Esophagus squamous epithelium (tissue), 4 donors: ENCODE data around the gene PHIP.

Experiments
- POLR2A ChIP-seq, 4 donors: fragments of 450-650 bp; IDR thresholded peaks; one replicate each; pipeline ENCODE4 v1.6.1; 2017; ENCODE audit warnings: antibody characterized with exemption in 4 of 4, mild to moderate bottlenecking in 4 of 4, moderate library complexity in 3 of 4
- TF ChIP-seq, protein P1 (sequence below), 6 experiments: fragments of 450-650 bp in 4 of 6; fragments of 200-600 bp in 2 of 6; sonication (generic) in 2 of 6; IDR thresholded peaks; one replicate each; pipeline ENCODE4 v1.5.1; 2016 to 2019; ENCODE audit warnings: antibody characterized with exemption in 6 of 6, mild to moderate bottlenecking in 4 of 6, moderate library complexity in 4 of 6

DNA sequence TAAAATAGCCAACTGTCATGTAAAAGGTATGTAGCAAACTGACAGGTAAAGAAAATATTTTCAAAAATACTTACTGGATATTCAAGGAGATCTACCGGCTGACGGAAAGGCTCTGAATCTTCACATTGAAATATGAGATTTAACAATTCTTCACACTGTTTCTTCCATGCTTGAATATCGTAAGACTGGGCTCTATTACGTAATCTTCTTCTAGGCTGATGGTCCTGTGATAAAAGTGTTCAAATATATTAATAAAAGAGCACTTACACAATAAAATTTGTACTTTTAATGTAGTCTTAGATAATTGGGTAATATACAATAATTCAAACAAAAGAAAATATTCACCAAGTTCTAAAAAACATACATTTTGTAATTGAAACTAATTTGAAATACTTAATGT lies 123.3 kb downstream of the PHIP start:
- TF ChIP-seq, protein P1, sequence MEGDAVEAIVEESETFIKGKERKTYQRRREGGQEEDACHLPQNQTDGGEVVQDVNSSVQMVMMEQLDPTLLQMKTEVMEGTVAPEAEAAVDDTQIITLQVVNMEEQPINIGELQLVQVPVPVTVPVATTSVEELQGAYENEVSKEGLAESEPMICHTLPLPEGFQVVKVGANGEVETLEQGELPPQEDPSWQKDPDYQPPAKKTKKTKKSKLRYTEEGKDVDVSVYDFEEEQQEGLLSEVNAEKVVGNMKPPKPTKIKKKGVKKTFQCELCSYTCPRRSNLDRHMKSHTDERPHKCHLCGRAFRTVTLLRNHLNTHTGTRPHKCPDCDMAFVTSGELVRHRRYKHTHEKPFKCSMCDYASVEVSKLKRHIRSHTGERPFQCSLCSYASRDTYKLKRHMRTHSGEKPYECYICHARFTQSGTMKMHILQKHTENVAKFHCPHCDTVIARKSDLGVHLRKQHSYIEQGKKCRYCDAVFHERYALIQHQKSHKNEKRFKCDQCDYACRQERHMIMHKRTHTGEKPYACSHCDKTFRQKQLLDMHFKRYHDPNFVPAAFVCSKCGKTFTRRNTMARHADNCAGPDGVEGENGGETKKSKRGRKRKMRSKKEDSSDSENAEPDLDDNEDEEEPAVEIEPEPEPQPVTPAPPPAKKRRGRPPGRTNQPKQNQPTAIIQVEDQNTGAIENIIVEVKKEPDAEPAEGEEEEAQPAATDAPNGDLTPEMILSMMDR (IDR thresholded peaks at IDR 0.05), result no peak
- TF ChIP-seq POLR2A (IDR thresholded peaks at IDR 0.05), result no peak
